ENCODE results near the gene GARNL3.

The GARNL3 gene

GRCh38 chr9:127333221-127334064 is 68.9 kb downstream of the GARNL3 start:
- H3K27me3 Mint-ChIP-seq: peaks cover 5% of the 10 kb centered on the region
- H3K9me3 Mint-ChIP-seq: no peaks in the 10 kb centered on the region
- no peaks in the 10 kb centered on the region for H3K36me3 Mint-ChIP-seq (ENCODE audit: low read depth)
- no peak overlapping the region for H3K4me3 Mint-ChIP-seq
- H3K27ac Mint-ChIP-seq: no peak overlapping the region
- no peak for DNase-seq
- H3K4me1 Mint-ChIP-seq (ENCODE audit: low read depth): no peaks in the 10 kb centered on the region

- H3K27me3 Mint-ChIP-seq: peaks cover 5% of the 10 kb centered on the region
- no peaks in the 10 kb centered on the region for H3K36me3 Mint-ChIP-seq (ENCODE audit: low read depth)
- H3K9me3 Mint-ChIP-seq: no peaks in the 10 kb centered on the region
- H3K4me1 Mint-ChIP-seq (ENCODE audit: low read depth): no peaks in the 10 kb centered on the region
- H3K27ac Mint-ChIP-seq: no peak overlapping the region
- no peak for DNase-seq
- no peak overlapping the region for H3K4me3 Mint-ChIP-seq
Measured at GRCh38 chr9:127334725-127335124, 70.2 kb downstream of the GARNL3 start.

GRCh38 chr9:127336086-127336485 is 71.5 kb downstream of the GARNL3 start:
- Mint-ChIP-seq H3K27ac (no peak overlapping the region), H3K27me3 (peaks cover 5% of the 10 kb centered on the region), H3K4me3 (no peak overlapping the region), H3K4me1 (ENCODE audit: low read depth) (no peaks in the 10 kb centered on the region), H3K36me3 (ENCODE audit: low read depth) (no peaks in the 10 kb centered on the region), H3K9me3 (no peaks in the 10 kb centered on the region)
- no peak for DNase-seq

GRCh38 chr9:127336506-127337352 is 72.2 kb downstream of the GARNL3 start:
- Mint-ChIP-seq H3K4me3 (no peak overlapping the region), H3K4me1 (ENCODE audit: low read depth) (no peaks in the 10 kb centered on the region), H3K36me3 (ENCODE audit: low read depth) (no peaks in the 10 kb centered on the region), H3K27ac (no peak overlapping the region), H3K9me3 (no peaks in the 10 kb centered on the region), H3K27me3 (peaks cover 7% of the 10 kb centered on the region)
- DNase-seq: no peak

- H3K4me1 Mint-ChIP-seq (ENCODE audit: low read depth): no peaks in the 10 kb centered on the region
- H3K36me3 Mint-ChIP-seq (ENCODE audit: low read depth): no peaks in the 10 kb centered on the region
- H3K9me3 Mint-ChIP-seq: no peaks in the 10 kb centered on the region
- no peak for DNase-seq
- no peak overlapping the region for H3K27ac Mint-ChIP-seq
- H3K4me3 Mint-ChIP-seq: no peak overlapping the region
- H3K27me3 Mint-ChIP-seq: peaks cover 7% of the 10 kb centered on the region
Measured at GRCh38 chr9:127340721-127341120, 76.1 kb downstream of the GARNL3 start.

- Mint-ChIP-seq H3K9me3 (no peaks in the 10 kb centered on the region), H3K27ac (no peak overlapping the region), H3K36me3 (ENCODE audit: low read depth) (no peaks in the 10 kb centered on the region), H3K4me3 (no peak overlapping the region), H3K4me1 (ENCODE audit: low read depth) (no peaks in the 10 kb centered on the region), H3K27me3 (peaks cover 3% of the 10 kb centered on the region)
- DNase-seq: no peak
Measured at GRCh38 chr9:127341152-127341551, 76.6 kb downstream of the GARNL3 start.

GRCh38 chr9:127344368-127345000 is 79.9 kb downstream of the GARNL3 start:
- no peaks in the 10 kb centered on the region for H3K9me3 Mint-ChIP-seq
- peaks cover 5% of the 10 kb centered on the region for H3K27me3 Mint-ChIP-seq
- H3K36me3 Mint-ChIP-seq (ENCODE audit: low read depth): no peaks in the 10 kb centered on the region
- no peak overlapping the region for H3K4me3 Mint-ChIP-seq
- no peaks in the 10 kb centered on the region for H3K4me1 Mint-ChIP-seq (ENCODE audit: low read depth)
- H3K27ac Mint-ChIP-seq: no peak overlapping the region
- DNase-seq: no peak

GRCh38 chr9:127345566-127345965 is 81.0 kb downstream of the GARNL3 start:
- peaks cover 13% of the 10 kb centered on the region for H3K27me3 Mint-ChIP-seq
- H3K36me3 Mint-ChIP-seq (ENCODE audit: low read depth): no peaks in the 10 kb centered on the region

GRCh38 chr9:127346584-127346983 is 82.0 kb downstream of the GARNL3 start:
- Mint-ChIP-seq H3K27me3 (peaks cover 15% of the 10 kb centered on the region), H3K4me3 (no peak overlapping the region), H3K36me3 (ENCODE audit: low read depth) (no peaks in the 10 kb centered on the region), H3K27ac (no peak overlapping the region), H3K4me1 (ENCODE audit: low read depth) (no peaks in the 10 kb centered on the region), H3K9me3 (no peaks in the 10 kb centered on the region)
- no peak for DNase-seq

More at GRCh38 chr9:127345566-127345965, 81.0 kb downstream of the GARNL3 start:
- DNase-seq: no peak
- Mint-ChIP-seq H3K9me3 (no peaks in the 10 kb centered on the region), H3K4me3 (no peak overlapping the region), H3K27ac (no peak overlapping the region), H3K4me1 (ENCODE audit: low read depth) (no peaks in the 10 kb centered on the region)

- Mint-ChIP-seq H3K4me1 (ENCODE audit: low read depth) (no peaks in the 10 kb centered on the region), H3K9me3 (no peaks in the 10 kb centered on the region), H3K27ac (no peak overlapping the region), H3K27me3 (peaks cover 21% of the 10 kb centered on the region), H3K36me3 (ENCODE audit: low read depth) (no peaks in the 10 kb centered on the region), H3K4me3 (no peak overlapping the region)
- DNase-seq: no peak
Measured at GRCh38 chr9:127347831-127348776, 83.5 kb downstream of the GARNL3 start.

GRCh38 chr9:127349483-127350113 is 85.0 kb downstream of the GARNL3 start:
- Mint-ChIP-seq H3K9me3 (no peaks in the 10 kb centered on the region), H3K36me3 (ENCODE audit: low read depth) (no peaks in the 10 kb centered on the region), H3K4me3 (no peak overlapping the region), H3K27ac (no peak overlapping the region), H3K4me1 (ENCODE audit: low read depth) (no peaks in the 10 kb centered on the region), H3K27me3 (peaks cover 33% of the 10 kb centered on the region)
- DNase-seq: no peak

GRCh38 chr9:127351182-127352166 is 86.9 kb downstream of the GARNL3 start:
- H3K36me3 Mint-ChIP-seq (ENCODE audit: low read depth): no peaks in the 10 kb centered on the region
- no peaks in the 10 kb centered on the region for H3K9me3 Mint-ChIP-seq
- no peak overlapping the region for H3K27ac Mint-ChIP-seq
- peaks cover 51% of the 10 kb centered on the region for H3K27me3 Mint-ChIP-seq
- DNase-seq: no peak
- no peak overlapping the region for H3K4me3 Mint-ChIP-seq
- H3K4me1 Mint-ChIP-seq (ENCODE audit: low read depth): no peaks in the 10 kb centered on the region

GRCh38 chr9:127353882-127354281 is 89.3 kb downstream of the GARNL3 start:
- Mint-ChIP-seq H3K36me3 (ENCODE audit: low read depth) (no peaks in the 10 kb centered on the region), H3K27me3 (peaks cover 54% of the 10 kb centered on the region), H3K9me3 (no peaks in the 10 kb centered on the region), H3K27ac (no peak overlapping the region), H3K4me3 (no peak overlapping the region), H3K4me1 (ENCODE audit: low read depth) (no peaks in the 10 kb centered on the region)
- DNase-seq: no peak

All from activated T-cell treated with anti-CD3 and anti-CD28 coated beads, Interleukin-2, amount 50 U/mL, for 24 hours (primary cell).